ENCODE measurements around the gene NCS1.

NCS1 gene

GRCh38 chr9:130177898-130178805 lies 5.9 kb downstream of the NCS1 start:
- DNase-seq: no peak

DNA sequence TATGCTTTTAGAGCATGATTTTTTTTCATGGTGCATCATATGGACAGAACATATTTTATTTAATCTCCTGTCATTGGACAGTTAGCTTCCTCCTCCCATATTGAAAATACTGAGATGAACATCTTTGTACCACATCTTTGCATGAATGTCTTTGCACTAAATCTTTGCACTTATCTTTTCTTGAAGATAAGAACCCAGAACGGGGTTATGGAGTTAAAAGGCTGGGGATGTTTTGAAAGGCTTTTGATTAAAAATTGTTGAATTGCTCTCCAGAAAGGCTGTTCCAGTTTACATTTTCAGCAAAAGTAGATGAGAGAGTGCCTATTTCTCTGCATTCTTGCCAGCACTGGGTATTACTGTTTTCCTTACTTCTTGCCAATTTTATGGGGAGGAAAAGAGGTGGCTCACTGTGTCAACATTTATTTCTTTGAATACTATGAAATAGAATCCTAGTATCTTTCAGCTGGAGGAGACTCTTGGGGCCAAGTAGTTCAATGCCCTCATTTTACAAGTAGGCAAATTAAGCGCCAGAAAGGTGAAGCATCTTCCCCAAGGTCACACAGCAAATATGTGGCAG lies 7.2 kb downstream of the NCS1 start:
- no peak for DNase-seq

DNA sequence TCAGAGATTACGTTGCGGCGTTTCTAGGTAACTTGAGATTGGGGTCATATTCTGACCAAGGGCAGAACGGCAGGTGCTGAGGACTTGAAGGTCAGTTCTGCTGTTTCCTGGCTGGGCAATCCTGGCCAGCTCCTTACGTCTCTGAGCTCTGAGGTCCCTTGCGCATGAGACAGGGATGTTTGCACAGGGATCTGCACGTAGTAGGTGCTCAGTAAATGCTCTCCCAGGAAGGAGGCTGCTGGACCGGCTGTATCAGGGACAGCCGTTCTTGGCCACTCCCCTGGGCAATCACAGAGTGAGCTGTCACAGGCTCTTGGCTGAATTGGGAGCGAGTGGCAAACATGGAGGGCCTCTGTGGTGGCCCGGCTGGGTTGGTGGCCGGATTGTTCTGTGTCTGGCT lies 8.3 kb downstream of the NCS1 start:
- no peak for DNase-seq

DNA sequence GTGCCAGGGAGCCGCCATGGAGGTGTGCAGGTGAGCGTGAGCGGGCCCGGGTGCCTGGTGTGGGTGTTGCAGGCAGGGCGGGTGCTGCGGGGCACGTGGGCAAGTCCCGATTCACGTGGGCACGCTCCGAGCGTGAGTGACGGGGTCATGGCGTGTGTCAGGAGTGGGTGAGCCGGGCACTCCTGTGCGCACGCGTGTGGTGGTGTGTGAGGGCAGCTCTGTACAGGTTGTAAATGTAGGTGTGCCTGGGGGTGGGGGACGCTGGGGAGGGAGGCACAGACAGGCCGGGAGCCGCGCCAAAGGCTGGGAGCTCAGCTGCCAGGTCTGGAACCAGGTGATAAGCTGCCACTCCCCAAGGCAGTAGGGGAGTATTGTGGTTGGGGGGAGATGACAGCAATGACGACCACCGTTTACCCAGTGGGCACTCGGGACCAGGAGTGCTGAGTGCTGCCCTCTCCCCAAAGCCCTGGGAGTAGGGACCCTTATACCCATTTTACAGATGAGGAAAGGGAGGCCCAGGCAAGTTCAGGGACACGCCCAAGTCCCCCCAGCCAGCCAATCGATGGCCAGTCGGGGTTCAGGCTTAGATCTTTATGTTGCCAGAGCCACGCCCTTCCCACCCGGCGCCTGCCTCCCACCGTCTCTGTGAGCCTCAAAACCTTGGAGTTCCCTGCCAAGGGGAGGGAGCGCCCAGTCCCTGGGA lies 9.6 kb downstream of the NCS1 start:
- DNase-seq: no peak

DNA sequence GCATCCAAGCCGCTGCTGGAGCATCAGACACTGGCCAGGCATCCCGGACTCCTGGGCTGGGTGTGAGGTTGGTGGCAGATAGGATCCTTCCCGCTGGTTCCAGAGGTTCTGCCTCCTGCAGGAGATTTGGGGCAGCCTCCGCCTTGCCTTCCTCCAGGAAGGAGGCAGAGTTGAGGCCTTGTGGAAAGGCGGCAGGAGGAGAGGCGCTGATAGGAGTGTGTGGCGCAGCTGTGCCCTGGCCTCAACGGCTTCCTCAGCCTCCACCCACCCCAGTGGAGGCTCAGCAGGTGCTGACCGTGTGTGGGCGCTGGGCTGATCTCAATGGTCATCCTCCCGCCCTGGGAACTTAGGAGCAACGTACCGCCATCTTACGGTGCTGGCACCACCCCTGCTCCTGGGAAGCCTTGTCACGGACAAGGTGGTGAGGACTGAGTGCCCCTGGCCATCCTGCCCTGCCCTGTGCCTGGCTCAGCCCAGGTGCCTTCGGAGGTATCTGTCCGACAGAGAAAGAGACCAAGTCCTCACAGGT lies 10.2 kb downstream of the NCS1 start:
- DNase-seq: no peak

GRCh38 chr9:130183133-130183762 lies 11.0 kb downstream of the NCS1 start:
- DNase-seq: no peak

DNA sequence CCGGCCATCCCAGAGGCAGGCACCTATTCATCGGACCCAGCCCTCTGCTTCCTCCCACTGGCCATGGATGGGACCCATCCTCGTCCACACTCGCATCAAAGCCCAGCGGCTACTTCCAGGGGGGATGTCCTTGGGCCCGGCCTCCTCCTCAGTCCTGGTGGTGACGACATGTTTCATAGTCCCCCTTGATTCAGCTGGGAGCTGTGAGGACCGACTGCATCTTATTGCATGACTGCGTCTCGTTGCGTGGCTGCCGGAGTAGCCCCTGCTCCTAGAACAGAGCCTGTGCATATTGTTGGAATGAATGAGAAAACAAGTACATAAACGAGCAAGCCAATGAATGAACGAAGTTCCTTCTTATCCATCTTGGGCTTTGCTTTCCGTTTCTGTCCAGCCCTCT lies 12.8 kb downstream of the NCS1 start:
- no peak for DNase-seq

DNA sequence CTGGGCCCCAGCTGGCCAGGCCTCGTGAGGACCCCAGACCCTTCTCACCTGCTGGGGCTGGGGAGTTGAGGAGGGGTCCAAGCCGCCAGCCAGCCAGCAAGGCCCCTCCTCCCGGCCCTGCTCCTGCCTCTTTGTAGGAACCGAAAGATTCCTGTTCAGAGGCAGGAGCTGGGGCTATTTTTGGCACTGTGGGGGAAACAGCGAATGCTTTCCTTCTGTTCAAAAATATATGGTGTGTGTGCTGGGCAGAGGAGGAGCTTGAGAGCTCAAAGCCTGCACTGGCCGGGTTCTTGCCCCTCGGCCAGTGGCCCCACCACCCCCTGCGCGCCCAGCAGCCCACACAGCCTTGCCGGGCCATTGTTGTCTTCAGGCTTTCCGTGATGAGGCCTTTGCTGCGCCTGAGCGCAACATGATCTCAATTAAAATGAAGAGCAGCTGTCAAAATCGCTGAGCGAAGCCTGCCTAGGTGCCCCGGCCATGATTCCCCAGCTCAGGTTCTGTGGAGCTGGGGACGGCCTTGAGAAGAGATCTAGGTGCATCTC lies 13.4 kb downstream of the NCS1 start:
- no peak for DNase-seq

GRCh38 chr9:130186051-130186450 lies 13.8 kb downstream of the NCS1 start:
- DNase-seq: no peak

GRCh38 chr9:130186839-130187522 lies 14.8 kb downstream of the NCS1 start:
- DNase-seq: no peak

- no peak for DNase-seq
Observed at GRCh38 chr9:130187523-130187846, 15.3 kb downstream of the NCS1 start.

GRCh38 chr9:130188860-130189481 lies 16.8 kb downstream of the NCS1 start:
- DNase-seq: no peak

- no peak for DNase-seq
Observed at GRCh38 chr9:130189840-130190239, 17.6 kb downstream of the NCS1 start.

DNA sequence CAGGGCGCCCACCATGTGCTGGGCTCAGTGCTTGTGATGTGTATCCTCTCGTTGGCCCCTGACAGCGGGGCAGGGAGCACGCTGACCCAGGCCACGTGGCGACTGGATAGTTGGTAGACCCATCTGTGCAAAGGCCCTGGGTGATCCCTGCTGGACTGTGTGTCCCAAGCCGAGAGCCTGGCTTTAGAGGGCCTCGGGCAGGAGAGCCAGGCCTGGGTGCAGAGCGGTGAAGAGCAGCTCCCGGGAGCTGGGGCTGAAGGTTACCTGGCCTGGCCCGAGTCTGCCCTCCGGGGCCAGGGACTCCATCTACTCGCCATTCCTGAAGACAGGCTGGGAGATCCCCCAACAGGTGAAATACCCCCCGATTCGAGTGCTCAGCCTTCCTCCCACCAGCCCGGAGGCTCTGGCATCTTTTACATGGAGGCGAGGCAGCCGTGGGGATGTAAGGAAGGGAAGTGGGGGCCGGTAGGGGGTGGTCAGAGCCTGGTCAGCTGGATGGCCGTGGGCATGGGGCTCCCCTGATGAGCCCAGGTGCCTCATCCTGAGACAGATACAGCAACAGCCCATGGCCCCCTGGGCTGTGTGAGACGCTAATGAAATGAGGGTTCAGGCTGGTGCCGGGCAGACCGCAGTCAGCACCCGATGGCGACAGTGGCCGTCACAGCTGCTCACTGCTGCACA lies 19.0 kb downstream of the NCS1 start:
- no peak for DNase-seq

- no peak for DNase-seq
Observed at GRCh38 chr9:130191749-130192120, 19.5 kb downstream of the NCS1 start.

- DNase-seq: no peak
Observed at GRCh38 chr9:130192382-130192999, 20.3 kb downstream of the NCS1 start.

GRCh38 chr9:130193103-130193502 lies 20.9 kb downstream of the NCS1 start:
- DNase-seq: no peak

DNA sequence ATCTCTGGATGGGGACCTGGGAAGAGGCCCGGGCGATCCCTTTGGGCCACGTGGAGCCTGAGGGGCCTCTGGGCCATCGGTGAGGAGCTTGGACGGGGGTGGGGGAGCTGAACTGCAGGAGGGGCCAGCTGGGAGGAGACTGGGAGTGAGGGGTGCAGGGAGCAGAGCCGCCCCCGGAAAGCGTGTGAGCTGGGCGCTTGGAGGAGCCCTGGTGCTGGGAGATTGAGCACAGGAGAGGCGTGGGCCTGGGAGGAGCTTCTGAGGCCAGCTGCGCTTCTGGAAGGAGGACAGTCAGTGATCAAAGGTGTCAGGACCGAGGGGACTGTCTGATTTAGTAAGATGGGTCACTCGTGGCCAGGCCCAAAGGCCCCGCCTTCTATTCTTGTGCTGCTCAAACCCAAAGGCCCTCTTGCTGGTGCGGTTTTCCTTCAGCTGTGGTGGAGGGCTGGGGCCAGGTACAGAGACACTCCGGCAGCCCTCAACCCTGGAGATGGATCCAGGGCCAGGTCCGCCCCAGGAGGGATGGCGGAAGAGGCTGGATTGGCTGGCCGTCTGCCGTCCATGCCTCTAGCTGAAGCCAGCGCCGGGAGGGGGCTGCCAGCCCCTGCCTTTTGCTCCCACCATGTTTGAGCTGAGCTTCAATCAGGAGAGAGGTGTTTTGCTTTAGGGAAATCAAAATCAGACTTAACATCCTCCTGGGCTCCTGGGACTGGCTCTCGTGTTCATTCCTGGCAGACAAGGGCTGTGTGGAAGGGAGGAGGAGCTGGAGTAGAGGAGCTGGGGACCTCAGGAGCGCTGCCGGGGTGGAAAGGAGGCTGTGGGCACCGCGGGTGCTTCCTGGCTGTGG lies 21.6 kb downstream of the NCS1 start:
- DNase-seq: no peak

GRCh38 chr9:130194378-130194932 lies 22.3 kb downstream of the NCS1 start:
- no peak for DNase-seq

- no peak for DNase-seq
Observed at GRCh38 chr9:130195638-130196037, 23.4 kb downstream of the NCS1 start.
